Measurements from ENCODE around the gene APOA1. TPM values are rescaled to one million over a fixed set of nuclear protein-coding genes. Genes with fewer than 3 reads are reported as not detected.
A peak's percentile ranks its signal among the peaks of the same experiment; 100 is the strongest.
"Not testable (repeated sequence)": the region's sequence is repeated elsewhere in the genome, so short reads cannot be mapped to it uniquely, and the experiment has no call there.

Gene APOA1
- total RNA-seq, 1 experiment from 2014 or later, result not detected

DNA sequence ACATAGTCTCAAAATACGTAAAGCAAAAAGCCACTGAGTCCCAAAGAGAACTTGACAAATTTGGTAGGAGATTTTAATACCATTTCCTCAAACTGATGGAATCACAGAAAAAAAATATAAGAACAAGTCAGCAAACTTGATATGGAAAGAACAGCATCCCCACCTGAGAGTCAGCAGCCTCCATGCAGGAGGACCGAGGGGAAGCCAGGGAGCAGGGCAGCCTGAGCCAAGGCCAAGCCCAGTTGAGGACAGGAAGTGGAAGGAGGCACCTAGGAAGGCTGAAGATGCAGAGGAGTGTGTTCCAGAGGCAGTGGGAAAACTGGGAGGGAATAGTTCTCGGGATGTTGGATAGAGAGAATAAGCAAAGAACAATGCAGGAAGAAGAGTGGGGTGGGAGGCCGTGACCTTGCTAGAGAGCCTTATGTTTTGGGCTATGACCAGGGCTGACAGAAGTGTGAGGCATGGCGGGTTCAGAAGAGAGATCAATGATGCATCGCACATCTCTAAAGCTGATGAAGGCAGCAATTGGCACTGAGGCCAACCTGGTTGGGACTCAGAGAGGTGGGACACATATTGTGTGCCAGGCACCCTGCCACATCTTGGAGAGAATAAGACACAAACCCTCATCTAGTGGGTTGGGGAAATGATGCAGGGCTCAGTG lies 29.7 kb downstream of the APOA1 start:
- Histone ChIP-seq H2AFZ (no peak overlapping the region), H3K27me3 (ENCODE audit: insufficient read depth, low read depth) (no peaks in the 10 kb centered on the region), H3K4me1 (replicated peaks; ENCODE audit: insufficient read depth) (no peaks in the 10 kb centered on the region), H3K36me3 (ENCODE audit: low read depth) (no peaks in the 10 kb centered on the region), H3K4me3 (no peak overlapping the region), H3K9me2 (ENCODE audit: insufficient read depth) (no peaks in the 10 kb centered on the region), H4K20me1 (ENCODE audit: insufficient read depth) (no peaks in the 10 kb centered on the region), H3K9me3 (ENCODE audit: insufficient read depth, low read depth) (no peaks in the 10 kb centered on the region), H3F3A (ENCODE audit: insufficient read depth, low read depth) (no peaks in the 10 kb centered on the region), H3K27ac (no peak overlapping the region), H3K79me2 (ENCODE audit: low read depth) (no peaks in the 10 kb centered on the region), H3K4me2 (no peak overlapping the region)
- no peak for DNase-seq
- TF ChIP-seq CTCF (conservative IDR thresholded peaks at IDR 0.05) (no peak), EZH2 (IDR thresholded peaks at IDR 0.05; ENCODE audit: low read depth) (no peak)
- CTCF ChIA-PET, result no interaction called here
- intact Hi-C loops (cut with micrococcal nuclease; ENCODE audit: unreplicated experiment), result no loop called here
- POLR2A ChIA-PET (ENCODE audit: unreplicated experiment), result no interaction called here
- BruUV-seq (replicated peaks), result no TSS peak

GRCh38 chr11:116804001-116804400 lies 33.4 kb downstream of the APOA1 start:
- Histone ChIP-seq H2AFZ (no peak overlapping the region), H3K9me2 (ENCODE audit: insufficient read depth) (no peaks in the 10 kb centered on the region), H3K27ac (no peak overlapping the region), H3K36me3 (ENCODE audit: low read depth) (no peaks in the 10 kb centered on the region), H3K4me3 (no peak overlapping the region), H3K9me3 (ENCODE audit: insufficient read depth, low read depth) (no peaks in the 10 kb centered on the region), H3K79me2 (ENCODE audit: low read depth) (no peaks in the 10 kb centered on the region), H4K20me1 (ENCODE audit: insufficient read depth) (no peaks in the 10 kb centered on the region), H3K27me3 (ENCODE audit: insufficient read depth, low read depth) (no peaks in the 10 kb centered on the region), H3K4me2 (no peak overlapping the region), H3F3A (ENCODE audit: insufficient read depth, low read depth) (no peaks in the 10 kb centered on the region), H3K4me1 (replicated peaks; ENCODE audit: insufficient read depth) (0 out of 2 replicates have a peak, but pooled peaks cover 4% of the 10 kb centered on the region)
- TF ChIP-seq EZH2 (IDR thresholded peaks at IDR 0.05; ENCODE audit: low read depth) (no peak), CTCF (conservative IDR thresholded peaks at IDR 0.05) (no peak)
- no TSS peak for BruUV-seq (replicated peaks)
- POLR2A ChIA-PET (ENCODE audit: unreplicated experiment), result no interaction called here
- CTCF ChIA-PET, result no interaction called here
- no peak for DNase-seq
- intact Hi-C loops (cut with micrococcal nuclease; ENCODE audit: unreplicated experiment), result no loop called here

DNA sequence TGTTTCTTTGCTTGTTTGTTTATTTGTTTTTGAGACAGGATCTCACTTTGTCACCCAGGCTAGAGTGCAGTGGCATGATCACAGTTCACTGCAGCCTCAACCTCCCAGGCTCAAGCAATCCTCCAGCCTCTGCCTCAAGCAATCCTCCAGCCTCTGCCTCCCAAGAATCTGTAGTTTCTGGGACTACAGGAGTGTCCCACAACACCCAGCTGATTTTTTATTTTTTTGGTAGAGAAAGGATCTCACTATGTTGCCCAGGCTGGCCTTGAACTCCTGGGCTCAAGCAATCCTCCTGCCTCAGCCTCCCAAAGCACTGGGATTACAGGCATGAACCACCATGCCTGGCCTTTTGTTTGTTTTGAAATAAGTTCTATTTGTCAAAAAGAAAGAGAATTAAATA lies 35.8 kb downstream of the APOA1 start:
- H3K27me3 ChIP-seq (ENCODE audit: insufficient read depth, low read depth); H3F3A ChIP-seq (ENCODE audit: insufficient read depth, low read depth); H3K36me3 ChIP-seq (ENCODE audit: low read depth); H3K4me1 ChIP-seq (replicated peaks; ENCODE audit: insufficient read depth); H4K20me1 ChIP-seq (ENCODE audit: insufficient read depth); intact Hi-C loops (cut with micrococcal nuclease; ENCODE audit: unreplicated experiment); BruUV-seq (replicated peaks); DNase-seq; H3K9me2 ChIP-seq (ENCODE audit: insufficient read depth); H3K9me3 ChIP-seq (ENCODE audit: insufficient read depth, low read depth); H3K4me3 ChIP-seq; H3K27ac ChIP-seq; H3K79me2 ChIP-seq (ENCODE audit: low read depth); H2AFZ ChIP-seq; H3K4me2 ChIP-seq: not testable (repeated sequence)
- ChIA-PET CTCF (interaction anchor here (0.7 kb wide), 1 partner anchor 40 kb away, joined by 6 read pairs; no protein-coding TSS in a partner anchor), POLR2A (ENCODE audit: unreplicated experiment) (interaction anchor here (0.6 kb wide), 1 partner anchor 251 kb away, joined by 3 read pairs; no protein-coding TSS in a partner anchor)

- H3K4me3 ChIP-seq, result no peak overlapping the region
- BruUV-seq (replicated peaks), result no TSS peak
- H3K4me1 ChIP-seq (replicated peaks; ENCODE audit: insufficient read depth), result 0 out of 2 replicates have a peak, but pooled peaks cover 4% of the 10 kb centered on the region
- ChIA-PET POLR2A (ENCODE audit: unreplicated experiment) (no interaction called here), CTCF (no interaction called here)
- H3K9me3 ChIP-seq (ENCODE audit: insufficient read depth, low read depth), result no peaks in the 10 kb centered on the region
- no peaks in the 10 kb centered on the region for H4K20me1 ChIP-seq (ENCODE audit: insufficient read depth)
- no peak for DNase-seq
- peak overlapping the region; percentile 26 for H2AFZ ChIP-seq
- no peak overlapping the region for H3K4me2 ChIP-seq
- H3K27me3 ChIP-seq (ENCODE audit: insufficient read depth, low read depth), result no peaks in the 10 kb centered on the region
- intact Hi-C loops (cut with micrococcal nuclease; ENCODE audit: unreplicated experiment), result no loop called here
- TF ChIP-seq EZH2 (IDR thresholded peaks at IDR 0.05; ENCODE audit: low read depth) (no peak), CTCF (conservative IDR thresholded peaks at IDR 0.05) (no peak)
- no peaks in the 10 kb centered on the region for H3F3A ChIP-seq (ENCODE audit: insufficient read depth, low read depth)
- no peaks in the 10 kb centered on the region for H3K79me2 ChIP-seq (ENCODE audit: low read depth)
- H3K36me3 ChIP-seq (ENCODE audit: low read depth), result no peaks in the 10 kb centered on the region
- no peak overlapping the region for H3K27ac ChIP-seq
- H3K9me2 ChIP-seq (ENCODE audit: insufficient read depth), result no peaks in the 10 kb centered on the region
Observed at GRCh38 chr11:116800610-116801009, 36.8 kb downstream of the APOA1 start.

All from PC-9 (cell line).